Suppressor macrophage (primary cell): ENCODE results near the gene RERG.

Experiments used
- DNase-seq, 4 experiments: peaks; one replicate each; pipeline ENCODE4 v3.0.0-alpha.2; 2020 to 2022

Gene RERG

DNA sequence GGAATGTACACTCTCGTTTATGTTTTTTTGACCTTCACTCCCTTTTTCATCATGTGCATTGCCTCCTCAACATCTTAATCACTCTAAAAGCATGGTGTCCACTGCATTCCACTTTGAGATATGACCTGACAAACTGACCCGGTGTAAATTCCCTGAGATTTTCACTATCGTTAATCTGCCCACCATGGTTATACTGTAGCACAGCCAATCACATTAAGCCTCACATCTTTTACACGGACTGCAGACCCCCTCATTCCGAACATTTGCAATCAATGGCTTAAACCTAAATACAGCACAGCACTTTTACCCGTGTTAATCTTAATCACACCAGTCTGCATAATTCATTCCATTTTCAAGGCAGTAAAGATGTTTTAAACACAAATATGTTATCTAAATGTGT, 2.4 kb downstream of the RERG start:
- no peak for DNase-seq

DNA sequence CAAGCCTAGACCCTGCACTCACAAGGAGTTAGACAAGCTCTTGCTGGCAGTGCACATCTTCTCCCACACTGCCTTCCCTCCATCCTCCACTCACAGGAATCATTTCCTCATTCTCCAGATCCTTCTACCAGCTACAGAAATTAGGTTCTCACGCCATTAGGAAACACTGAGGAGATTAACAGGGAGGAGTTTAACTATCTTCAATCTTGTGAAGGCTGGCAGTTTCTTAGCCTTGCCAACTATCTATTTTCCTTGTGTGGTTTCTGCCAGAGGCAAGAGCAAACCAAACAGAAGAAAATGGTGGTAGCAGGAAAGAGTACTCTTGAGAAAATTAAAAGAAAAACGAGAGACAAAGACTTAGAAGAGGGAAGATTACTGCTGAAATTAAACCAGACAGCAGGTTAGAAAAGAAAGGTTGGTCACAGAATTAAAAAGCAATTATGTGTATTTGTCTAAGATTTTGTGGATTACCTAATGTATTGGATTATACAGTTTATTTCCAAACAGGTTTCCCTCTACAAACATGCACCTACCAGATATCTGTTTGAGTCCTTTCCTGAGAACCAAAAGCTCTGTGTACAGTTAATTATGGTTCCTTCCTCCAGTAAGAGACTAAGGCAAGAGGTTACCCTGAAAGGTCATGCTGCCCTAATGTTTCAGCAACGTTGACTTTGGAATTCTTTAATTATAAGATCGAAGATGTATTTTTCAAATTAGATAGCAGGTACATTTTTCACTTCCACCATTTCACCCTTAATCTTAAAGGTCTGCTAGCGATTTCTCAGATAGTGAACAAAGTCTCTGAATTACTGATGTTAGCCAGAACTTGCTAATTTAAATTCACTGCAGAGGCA, 5.0 kb downstream of the RERG start:
- no peak for DNase-seq

- no peak for DNase-seq
These were observed 6.2 kb downstream of the RERG start for GRCh38 chr12:15214851-15215601.

GRCh38 chr12:15212930-15213329, 8.3 kb downstream of the RERG start:
- no peak for DNase-seq

DNA sequence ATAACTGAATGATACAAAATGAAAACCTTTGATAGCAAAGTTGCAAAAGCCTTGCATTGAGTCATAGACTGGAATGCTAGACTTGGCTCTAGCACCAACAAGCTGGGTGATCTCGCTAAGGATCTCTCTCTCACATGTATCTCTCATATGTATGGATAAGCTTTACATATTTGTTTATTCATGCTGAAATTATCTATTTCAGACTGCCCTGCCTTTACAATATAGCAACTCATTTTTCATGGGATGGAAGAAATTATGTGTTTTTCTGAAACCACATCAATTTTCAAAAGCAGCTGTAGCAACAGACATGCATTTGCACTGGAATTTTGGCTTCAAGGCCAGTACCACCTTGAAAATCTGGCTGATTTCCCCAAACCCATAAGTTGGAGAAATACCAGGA, 11.4 kb downstream of the RERG start:
- DNase-seq: no peak

DNA sequence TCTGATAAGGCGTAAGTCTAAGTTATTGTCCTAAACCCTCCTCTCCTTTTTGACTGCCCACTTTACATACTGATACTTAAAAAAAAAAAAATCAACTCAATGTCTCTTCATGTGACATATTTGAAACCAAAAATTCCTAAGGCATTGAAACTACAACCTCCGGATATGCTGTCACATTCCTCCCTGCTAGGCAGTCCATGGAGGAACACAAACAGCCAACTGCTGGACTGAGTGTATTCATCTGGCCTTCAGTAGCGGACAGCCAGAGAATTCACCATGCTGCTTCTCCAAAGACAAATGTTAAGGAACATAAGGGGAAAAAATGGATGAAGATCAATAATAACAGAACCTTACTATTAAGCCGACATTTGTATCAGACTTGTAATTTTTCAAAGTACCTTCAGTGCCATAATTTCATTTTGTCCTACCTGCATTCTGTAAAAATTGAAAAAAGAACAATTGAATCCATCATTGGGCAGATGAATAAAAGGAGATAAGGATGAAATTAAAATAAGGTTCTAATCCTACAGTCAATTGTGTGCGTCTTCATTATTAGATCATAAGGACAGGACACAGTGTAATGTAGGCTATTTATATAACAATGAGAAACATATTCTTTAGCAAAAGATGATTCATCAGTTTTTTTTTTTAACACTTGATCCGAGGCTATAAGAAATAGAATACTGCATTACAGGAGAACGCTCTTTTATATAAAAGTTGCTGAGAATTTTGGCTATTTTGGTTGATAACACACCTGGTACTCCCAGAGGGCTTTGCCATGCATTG, 12.2 kb downstream of the RERG start:
- no peak for DNase-seq

DNA sequence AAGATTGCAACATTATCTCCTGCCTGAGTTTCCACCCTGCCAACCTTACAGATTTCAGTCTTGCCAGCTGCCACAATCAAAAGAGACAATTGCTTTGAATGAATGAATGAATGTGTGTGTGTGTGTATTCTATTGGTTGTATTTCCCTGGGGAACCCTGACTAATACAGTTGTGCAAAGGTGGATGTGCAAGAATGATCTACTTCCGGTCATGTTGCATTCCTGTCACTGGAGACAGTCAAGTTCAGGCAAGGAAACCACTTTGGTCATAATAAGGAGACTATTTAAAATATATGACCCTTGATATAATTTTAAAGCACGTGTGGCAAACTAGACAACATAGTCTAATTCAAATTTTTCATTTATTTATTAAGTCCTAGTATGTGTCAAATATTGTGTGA, 13.1 kb downstream of the RERG start:
- no peak for DNase-seq

GRCh38 chr12:15206831-15207389, 14.3 kb downstream of the RERG start:
- no peak for DNase-seq

- no peak for DNase-seq
These were observed 14.9 kb downstream of the RERG start for GRCh38 chr12:15206338-15206737.

DNA sequence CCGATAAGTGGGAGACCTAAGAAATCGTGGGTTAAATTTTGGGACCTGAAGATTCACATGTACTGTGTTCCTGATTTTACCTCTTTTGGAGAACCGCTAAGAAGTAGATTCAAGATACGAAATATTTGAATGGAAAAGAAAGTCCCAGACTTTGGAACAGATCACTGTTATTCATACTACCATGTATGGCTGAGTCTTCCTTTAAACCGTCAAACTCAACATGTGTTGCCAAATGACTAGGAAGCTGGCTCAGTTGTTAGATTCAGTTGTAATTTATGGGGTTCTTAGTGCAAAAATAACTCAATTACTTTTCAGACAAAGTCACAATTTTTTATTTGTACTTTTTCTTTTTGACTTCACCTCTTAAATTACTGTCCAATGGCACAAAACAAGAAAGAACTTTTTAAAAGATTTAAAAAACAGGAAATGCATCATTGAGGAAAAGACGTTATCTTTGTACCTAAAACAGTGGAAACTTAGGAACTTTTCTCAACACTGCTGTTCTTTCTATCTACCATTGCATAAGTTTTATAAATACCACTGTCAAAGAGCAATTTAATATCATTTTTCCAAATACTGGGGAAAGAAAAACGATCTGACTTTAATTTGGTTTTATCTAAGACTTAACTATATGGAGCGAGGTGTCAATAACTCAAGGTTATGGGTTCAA, 15.7 kb downstream of the RERG start:
- no peak for DNase-seq

- no peak for DNase-seq
These were observed 19.8 kb downstream of the RERG start for GRCh38 chr12:15201456-15201855.

- no peak for DNase-seq
These were observed 20.2 kb downstream of the RERG start for GRCh38 chr12:15201056-15201455.

GRCh38 chr12:15200641-15201040, 20.6 kb downstream of the RERG start:
- DNase-seq: no peak

GRCh38 chr12:15199930-15200329, 21.3 kb downstream of the RERG start:
- DNase-seq: no peak

GRCh38 chr12:15196678-15197505, 24.3 kb downstream of the RERG start:
- DNase-seq: no peak

- no peak for DNase-seq
These were observed 25.0 kb downstream of the RERG start for GRCh38 chr12:15196221-15196620.

DNA sequence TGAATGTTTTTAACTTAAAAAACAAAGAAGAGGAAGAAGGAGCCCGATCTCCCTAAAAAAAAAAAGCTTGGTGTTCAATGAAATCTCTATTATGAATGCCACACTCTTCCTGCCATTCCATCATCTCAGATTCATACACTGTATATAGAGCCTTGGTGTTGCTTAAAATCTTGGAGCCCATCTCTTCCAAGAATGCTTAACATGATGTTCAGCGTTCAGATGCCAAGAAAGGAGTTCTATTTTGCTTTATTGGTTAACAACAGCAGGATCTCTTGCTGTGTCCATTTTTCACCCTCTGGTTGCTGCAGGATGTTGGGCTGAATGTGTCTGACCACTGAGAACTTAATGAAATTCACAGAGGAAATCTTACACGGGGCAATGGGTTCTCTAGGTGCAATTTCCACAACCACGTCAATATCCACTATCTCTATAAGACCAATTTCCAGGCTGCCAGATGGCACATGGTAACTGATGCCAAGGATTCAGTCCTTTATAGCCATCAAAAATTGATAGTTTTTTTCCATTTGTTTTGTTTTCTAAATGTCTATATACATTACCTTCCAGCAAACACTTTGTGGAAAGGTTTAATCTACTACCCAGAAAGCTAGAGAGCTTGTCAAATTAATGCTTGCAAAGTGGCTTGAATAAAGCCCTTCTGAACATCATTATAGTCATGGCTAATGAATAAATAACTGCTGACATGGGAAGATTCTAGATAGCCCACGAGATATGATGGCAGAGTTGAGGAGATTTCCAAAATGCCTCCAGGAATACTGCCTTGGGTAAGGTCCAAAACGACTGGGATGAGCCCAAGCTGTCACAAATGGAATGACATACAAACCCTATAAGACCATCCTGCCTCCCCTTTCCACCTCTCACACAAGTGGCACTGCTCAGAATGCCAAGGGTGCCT, 26.5 kb downstream of the RERG start:
- no peak for DNase-seq

GRCh38 chr12:15193946-15194345, 27.3 kb downstream of the RERG start:
- no peak for DNase-seq

GRCh38 chr12:15192720-15193119, 28.5 kb downstream of the RERG start:
- no peak for DNase-seq

DNA sequence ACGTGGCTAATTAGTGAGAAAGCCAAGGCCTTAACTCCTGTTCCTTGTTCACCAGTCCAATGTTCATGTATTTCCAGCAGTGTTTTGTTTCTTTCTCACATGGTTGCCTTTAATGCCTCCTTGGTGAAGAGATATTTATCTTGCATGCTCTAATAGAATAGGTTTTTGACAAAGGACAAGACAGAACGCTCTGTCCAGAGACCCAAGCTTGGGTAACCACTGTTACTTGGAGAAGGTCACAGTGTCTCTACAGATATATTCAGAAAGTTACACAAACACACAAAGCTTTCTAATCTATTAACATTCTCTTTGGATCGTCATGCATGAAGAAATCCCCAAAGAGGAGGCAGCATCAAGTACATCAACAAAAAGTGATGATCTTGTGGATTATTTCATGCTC, 33.1 kb downstream of the RERG start:
- no peak for DNase-seq
